ENCODE results near the gene TEKT1. TPM values are rescaled to one million over a fixed set of nuclear protein-coding genes. Genes with fewer than 3 reads are reported as not detected.

TEKT1 gene
- total RNA-seq, 1 experiment from 2014 or later: not detected

DNA sequence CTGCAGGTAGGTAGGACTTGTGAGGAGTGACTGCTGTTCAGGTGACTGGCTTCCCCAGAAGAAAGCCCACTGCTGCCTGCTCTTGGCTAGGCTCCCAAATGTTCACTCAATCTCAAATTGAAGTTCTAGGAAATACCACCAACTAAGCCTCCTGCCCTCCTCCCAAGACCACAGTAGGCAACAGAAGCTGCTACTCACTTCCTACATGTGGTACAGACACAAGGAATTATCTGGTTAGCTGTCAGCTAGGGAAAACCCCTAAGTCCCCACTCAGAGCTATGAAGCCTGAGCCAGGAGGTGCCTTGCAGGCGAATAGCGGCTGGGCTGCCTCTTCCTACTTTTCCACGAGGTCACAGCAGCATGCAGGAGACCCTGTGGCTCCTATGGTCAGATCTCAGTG lies 50.6 kb downstream of the TEKT1 start:
- Histone ChIP-seq H4K8ac (replicated peaks; ENCODE audit: insufficient read length, low read depth, low read length) (no peak overlapping the region), H2AK5ac (ENCODE audit: insufficient read length, low read length) (no peak overlapping the region), H3K79me1 (ENCODE audit: insufficient read depth, low read depth, low read length, poor library complexity, severe bottlenecking) (no peaks in the 10 kb centered on the region), H3K27ac (ENCODE audit: insufficient read length, low read depth, low read length) (no peak overlapping the region), H3K4me1 (ENCODE audit: insufficient read depth, low read length) (no peaks in the 10 kb centered on the region), H2BK15ac (ENCODE audit: low read depth, low read length) (no peak overlapping the region), H3K79me2 (ENCODE audit: insufficient read depth, low read length) (no peaks in the 10 kb centered on the region), H3K23ac (ENCODE audit: insufficient read length, low read depth, low read length) (no peak overlapping the region), H3T11ph (ENCODE audit: low read length) (no peak overlapping the region), H3K27me3 (ENCODE audit: insufficient read depth, low read length) (peaks cover 5% of the 10 kb centered on the region; the same call in 1 of the 2 replicates), H2BK12ac (ENCODE audit: insufficient read length, low read depth, low read length) (no peak overlapping the region), H3K14ac (ENCODE audit: insufficient read depth, low read length) (no peak overlapping the region), H3K9ac (ENCODE audit: extremely low read depth, insufficient read length, low read length) (no peak overlapping the region), H4K20me1 (ENCODE audit: control insufficient read depth, insufficient read depth, insufficient read length) (no peaks in the 10 kb centered on the region), H2AFZ (ENCODE audit: low read length) (no peak overlapping the region), H2BK20ac (ENCODE audit: low read depth, low read length, poor library complexity, severe bottlenecking) (no peak overlapping the region), H2BK5ac (ENCODE audit: insufficient read length, low read length) (no peak overlapping the region), H3K18ac (ENCODE audit: insufficient read length, low read depth, low read length) (no peak overlapping the region), H4K91ac (ENCODE audit: insufficient read length, low read depth, low read length) (no peak overlapping the region), H3K4ac (ENCODE audit: low read depth, low read length) (no peak overlapping the region), H2BK120ac (ENCODE audit: low read depth, low read length, poor library complexity, severe bottlenecking) (no peak overlapping the region), H3K23me2 (ENCODE audit: insufficient read length, low read depth, low read length, poor library complexity, severe bottlenecking) (peaks cover 4% of the 10 kb centered on the region), H4K5ac (ENCODE audit: insufficient read length, low read depth, low read length) (no peak overlapping the region), H3K4me2 (ENCODE audit: insufficient read depth, insufficient read length, low read length) (no peak overlapping the region), H3K56ac (ENCODE audit: insufficient read length, low read depth, low read length) (no peak overlapping the region), H3K9me3 (ENCODE audit: control insufficient read depth, low read depth, low read length) (no peaks in the 10 kb centered on the region)
- DNase-seq: no peak
- Mint-ChIP-seq H3K4me3 (no peak overlapping the region), H3K27me3 (ENCODE audit: low read depth) (peaks cover 73% of the 10 kb centered on the region), H3K4me1 (0 out of 4 replicates have a peak, but pooled peaks cover 0 to 2% of the 10 kb centered on the region in 2 experiments), H3K27ac (no peak overlapping the region), H3K36me3 (ENCODE audit: insufficient read depth in 1 of 3, low read depth in 3 of 3) (no peaks in the 10 kb centered on the region), H3K9me3 (no peaks in the 10 kb centered on the region; a peak in 1 of 5 replicates)
- TF ChIP-seq, protein P1, sequence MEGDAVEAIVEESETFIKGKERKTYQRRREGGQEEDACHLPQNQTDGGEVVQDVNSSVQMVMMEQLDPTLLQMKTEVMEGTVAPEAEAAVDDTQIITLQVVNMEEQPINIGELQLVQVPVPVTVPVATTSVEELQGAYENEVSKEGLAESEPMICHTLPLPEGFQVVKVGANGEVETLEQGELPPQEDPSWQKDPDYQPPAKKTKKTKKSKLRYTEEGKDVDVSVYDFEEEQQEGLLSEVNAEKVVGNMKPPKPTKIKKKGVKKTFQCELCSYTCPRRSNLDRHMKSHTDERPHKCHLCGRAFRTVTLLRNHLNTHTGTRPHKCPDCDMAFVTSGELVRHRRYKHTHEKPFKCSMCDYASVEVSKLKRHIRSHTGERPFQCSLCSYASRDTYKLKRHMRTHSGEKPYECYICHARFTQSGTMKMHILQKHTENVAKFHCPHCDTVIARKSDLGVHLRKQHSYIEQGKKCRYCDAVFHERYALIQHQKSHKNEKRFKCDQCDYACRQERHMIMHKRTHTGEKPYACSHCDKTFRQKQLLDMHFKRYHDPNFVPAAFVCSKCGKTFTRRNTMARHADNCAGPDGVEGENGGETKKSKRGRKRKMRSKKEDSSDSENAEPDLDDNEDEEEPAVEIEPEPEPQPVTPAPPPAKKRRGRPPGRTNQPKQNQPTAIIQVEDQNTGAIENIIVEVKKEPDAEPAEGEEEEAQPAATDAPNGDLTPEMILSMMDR (conservative IDR thresholded peaks at IDR 0.05): no peak
- WGBS (ENCODE audit: extremely low coverage, insufficient read length, low lambda C conversion rate): no CpG with 5 or more reads among the region's 3 CpGs
